ENCODE results near the gene NECTIN2.

DNA sequence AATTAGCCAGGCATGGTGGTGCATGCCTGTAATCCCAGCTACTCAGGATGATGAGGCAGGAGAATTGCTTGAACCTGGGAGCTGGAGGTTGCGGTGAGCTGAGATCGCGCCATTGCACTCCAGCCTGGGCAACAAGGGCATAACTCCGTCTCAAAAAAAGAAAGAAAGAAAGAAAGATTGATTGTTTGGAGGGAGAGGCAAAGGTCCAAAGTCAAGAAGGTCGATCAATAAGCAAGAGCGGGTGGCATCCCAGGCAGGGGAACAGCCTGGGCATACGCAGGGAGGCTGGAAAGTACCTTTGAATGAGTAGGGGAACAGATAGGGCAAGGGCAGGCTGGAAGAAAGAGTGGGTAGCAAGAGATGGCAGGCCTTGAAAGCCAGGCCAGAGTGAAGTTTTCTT lies 84.0 kb downstream of the NECTIN2 start:
- no peak for TF ChIP-seq EZH2phosphoT487 (IDR thresholded peaks at IDR 0.05; ENCODE audit: low read depth)
- TF ChIP-seq, protein P1, sequence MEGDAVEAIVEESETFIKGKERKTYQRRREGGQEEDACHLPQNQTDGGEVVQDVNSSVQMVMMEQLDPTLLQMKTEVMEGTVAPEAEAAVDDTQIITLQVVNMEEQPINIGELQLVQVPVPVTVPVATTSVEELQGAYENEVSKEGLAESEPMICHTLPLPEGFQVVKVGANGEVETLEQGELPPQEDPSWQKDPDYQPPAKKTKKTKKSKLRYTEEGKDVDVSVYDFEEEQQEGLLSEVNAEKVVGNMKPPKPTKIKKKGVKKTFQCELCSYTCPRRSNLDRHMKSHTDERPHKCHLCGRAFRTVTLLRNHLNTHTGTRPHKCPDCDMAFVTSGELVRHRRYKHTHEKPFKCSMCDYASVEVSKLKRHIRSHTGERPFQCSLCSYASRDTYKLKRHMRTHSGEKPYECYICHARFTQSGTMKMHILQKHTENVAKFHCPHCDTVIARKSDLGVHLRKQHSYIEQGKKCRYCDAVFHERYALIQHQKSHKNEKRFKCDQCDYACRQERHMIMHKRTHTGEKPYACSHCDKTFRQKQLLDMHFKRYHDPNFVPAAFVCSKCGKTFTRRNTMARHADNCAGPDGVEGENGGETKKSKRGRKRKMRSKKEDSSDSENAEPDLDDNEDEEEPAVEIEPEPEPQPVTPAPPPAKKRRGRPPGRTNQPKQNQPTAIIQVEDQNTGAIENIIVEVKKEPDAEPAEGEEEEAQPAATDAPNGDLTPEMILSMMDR (IDR thresholded peaks at IDR 0.05; ENCODE audit: low read depth, low read length): no peak
